CD1c-positive myeloid dendritic cell (primary cell): ENCODE results near the gene DYNC1I2.
A peak's percentile ranks its signal among the peaks of the same experiment; 100 is the strongest.

ENCODE experiments used
- DNase-seq: peaks from one replicate; pipeline ENCODE4 v3.0.0-alpha.2; 2016; ENCODE audit errors: extremely low spot score

DYNC1I2 gene

GRCh38 chr2:171687287-171688128, at the start of gene DYNC1I2:
Gene DYNC1I2 (plus strand): TSS chr2:171687469. CDS start chr2:171690156, 2,687 bp downstream.
- peak; percentile 87 for DNase-seq

GRCh38 chr2:171651667-171652415, 35.4 kb upstream of the DYNC1I2 start:
- no peak for DNase-seq

- DNase-seq = no peak
Observed at GRCh38 chr2:171652416-171652785, 34.9 kb upstream of the DYNC1I2 start.

- DNase-seq = peak; percentile 49
Observed at GRCh38 chr2:171655586-171655985, 31.7 kb upstream of the DYNC1I2 start.

GRCh38 chr2:171667041-171667440, 20.2 kb upstream of the DYNC1I2 start:
- DNase-seq = no peak

GRCh38 chr2:171668183-171668582, 19.1 kb upstream of the DYNC1I2 start:
- no peak for DNase-seq

- no peak for DNase-seq
Observed at GRCh38 chr2:171669121-171669520, 18.1 kb upstream of the DYNC1I2 start.

- no peak for DNase-seq
Observed at GRCh38 chr2:171670655-171671054, 16.6 kb upstream of the DYNC1I2 start.

GRCh38 chr2:171671867-171672266, 15.4 kb upstream of the DYNC1I2 start:
- DNase-seq = no peak

GRCh38 chr2:171673905-171674304, 13.4 kb upstream of the DYNC1I2 start:
- no peak for DNase-seq

- no peak for DNase-seq
Observed at GRCh38 chr2:171675810-171676345, 11.4 kb upstream of the DYNC1I2 start.

- DNase-seq = no peak
Observed at GRCh38 chr2:171678619-171679018, 8.7 kb upstream of the DYNC1I2 start.

GRCh38 chr2:171688129-171688465, 828 bp downstream of the DYNC1I2 start:
- no peak for DNase-seq

GRCh38 chr2:171692331-171692730, 5.1 kb downstream of the DYNC1I2 start:
- no peak for DNase-seq

- no peak for DNase-seq
Observed at GRCh38 chr2:171702781-171703556, 15.7 kb downstream of the DYNC1I2 start.

GRCh38 chr2:171703574-171704347, 16.5 kb downstream of the DYNC1I2 start:
- DNase-seq = peak; percentile 20

- DNase-seq = peak; percentile 21
Observed at GRCh38 chr2:171706152-171706803, 19.0 kb downstream of the DYNC1I2 start.

GRCh38 chr2:171707752-171708151, 20.5 kb downstream of the DYNC1I2 start:
- no peak for DNase-seq

GRCh38 chr2:171709011-171709685, 21.9 kb downstream of the DYNC1I2 start:
- DNase-seq = no peak

- DNase-seq = no peak
Observed at GRCh38 chr2:171711351-171711750, 24.1 kb downstream of the DYNC1I2 start.
